ENCODE measurements around the gene MYLK.
A peak's percentile ranks its signal among the peaks of the same experiment; 100 is the strongest.

MYLK gene

GRCh38 chr3:123767564-123768292 lies 116.4 kb downstream of the MYLK start:
- no peak for DNase-seq

GRCh38 chr3:123767009-123767372 lies 117.1 kb downstream of the MYLK start:
- DNase-seq: no peak

- no peak for DNase-seq
Measured at GRCh38 chr3:123766193-123767008, 117.7 kb downstream of the MYLK start.

GRCh38 chr3:123765475-123766128 lies 118.5 kb downstream of the MYLK start:
- DNase-seq: no peak

GRCh38 chr3:123764647-123765046 lies 119.5 kb downstream of the MYLK start:
- DNase-seq: no peak

GRCh38 chr3:123762805-123763204 lies 121.3 kb downstream of the MYLK start:
- no peak for DNase-seq

GRCh38 chr3:123760817-123761216 lies 123.3 kb downstream of the MYLK start:
- DNase-seq: no peak

- DNase-seq: no peak
Measured at GRCh38 chr3:123759871-123760270, 124.3 kb downstream of the MYLK start.

- no peak for DNase-seq
Measured at GRCh38 chr3:123759311-123759710, 124.8 kb downstream of the MYLK start.

- no peak for DNase-seq
Measured at GRCh38 chr3:123758081-123758564, 126.0 kb downstream of the MYLK start.

- peak in 1 of 5 donors; percentile 38 for DNase-seq
Measured at GRCh38 chr3:123757281-123757940, 126.7 kb downstream of the MYLK start.

- DNase-seq: no peak
Measured at GRCh38 chr3:123755501-123755900, 128.6 kb downstream of the MYLK start.

- no peak for DNase-seq
Measured at GRCh38 chr3:123755085-123755484, 129.0 kb downstream of the MYLK start.

- DNase-seq: no peak
Measured at GRCh38 chr3:123753286-123753685, 130.8 kb downstream of the MYLK start.

GRCh38 chr3:123752228-123752627 lies 131.9 kb downstream of the MYLK start:
- DNase-seq: no peak

- DNase-seq: no peak
Measured at GRCh38 chr3:123751433-123751832, 132.7 kb downstream of the MYLK start.

- DNase-seq: no peak
Measured at GRCh38 chr3:123750659-123751420, 133.3 kb downstream of the MYLK start.

- no peak for DNase-seq
Measured at GRCh38 chr3:123750209-123750608, 133.9 kb downstream of the MYLK start.

- DNase-seq: no peak
Measured at GRCh38 chr3:123749711-123750110, 134.4 kb downstream of the MYLK start.

GRCh38 chr3:123745184-123745855 lies 138.8 kb downstream of the MYLK start:
- no peak for DNase-seq

- DNase-seq: no peak
Measured at GRCh38 chr3:123744064-123744463, 140.1 kb downstream of the MYLK start.

- DNase-seq: no peak
Measured at GRCh38 chr3:123743121-123743520, 141.0 kb downstream of the MYLK start.
